Measurements from ENCODE around the gene THAP4. TPM values are rescaled to one million over a fixed set of nuclear protein-coding genes. Genes with fewer than 3 reads are reported as not detected.

The THAP4 gene
- total and polyA plus RNA-seq, 2 of the 13 experiments (the other 11 are each of a cell fraction or from before 2014, with no cell fraction given) = 59.7 to 75.7 TPM

GRCh38 chr2:241558532-241559322 lies 78.2 kb downstream of the THAP4 start, which contains the start of gene BOK (continued):
- TF ChIP-seq ZNF687 (CRISPR knock-in tag; IDR thresholded peaks at IDR 0.05) = peak; percentile 64
- TF ChIP-seq, protein P1, sequence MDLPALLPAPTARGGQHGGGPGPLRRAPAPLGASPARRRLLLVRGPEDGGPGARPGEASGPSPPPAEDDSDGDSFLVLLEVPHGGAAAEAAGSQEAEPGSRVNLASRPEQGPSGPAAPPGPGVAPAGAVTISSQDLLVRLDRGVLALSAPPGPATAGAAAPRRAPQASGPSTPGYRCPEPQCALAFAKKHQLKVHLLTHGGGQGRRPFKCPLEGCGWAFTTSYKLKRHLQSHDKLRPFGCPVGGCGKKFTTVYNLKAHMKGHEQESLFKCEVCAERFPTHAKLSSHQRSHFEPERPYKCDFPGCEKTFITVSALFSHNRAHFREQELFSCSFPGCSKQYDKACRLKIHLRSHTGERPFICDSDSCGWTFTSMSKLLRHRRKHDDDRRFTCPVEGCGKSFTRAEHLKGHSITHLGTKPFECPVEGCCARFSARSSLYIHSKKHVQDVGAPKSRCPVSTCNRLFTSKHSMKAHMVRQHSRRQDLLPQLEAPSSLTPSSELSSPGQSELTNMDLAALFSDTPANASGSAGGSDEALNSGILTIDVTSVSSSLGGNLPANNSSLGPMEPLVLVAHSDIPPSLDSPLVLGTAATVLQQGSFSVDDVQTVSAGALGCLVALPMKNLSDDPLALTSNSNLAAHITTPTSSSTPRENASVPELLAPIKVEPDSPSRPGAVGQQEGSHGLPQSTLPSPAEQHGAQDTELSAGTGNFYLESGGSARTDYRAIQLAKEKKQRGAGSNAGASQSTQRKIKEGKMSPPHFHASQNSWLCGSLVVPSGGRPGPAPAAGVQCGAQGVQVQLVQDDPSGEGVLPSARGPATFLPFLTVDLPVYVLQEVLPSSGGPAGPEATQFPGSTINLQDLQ (CRISPR knock-in tag; IDR thresholded peaks at IDR 0.05) = peak; percentile 38; the same call in 1 of the 2 replicates
- peak; percentile 55; the same call in 1 of the 2 replicates for TF ChIP-seq SRY (CRISPR knock-in tag; IDR thresholded peaks at IDR 0.05)
- TF ChIP-seq ZNF777 (CRISPR knock-in tag; IDR thresholded peaks at IDR 0.05) = peak; percentile 98
- TF ChIP-seq RBFOX2 (IDR thresholded peaks at IDR 0.05; ENCODE audit: low read depth, low read length) = peak; percentile 78
- TF ChIP-seq, protein P2, sequence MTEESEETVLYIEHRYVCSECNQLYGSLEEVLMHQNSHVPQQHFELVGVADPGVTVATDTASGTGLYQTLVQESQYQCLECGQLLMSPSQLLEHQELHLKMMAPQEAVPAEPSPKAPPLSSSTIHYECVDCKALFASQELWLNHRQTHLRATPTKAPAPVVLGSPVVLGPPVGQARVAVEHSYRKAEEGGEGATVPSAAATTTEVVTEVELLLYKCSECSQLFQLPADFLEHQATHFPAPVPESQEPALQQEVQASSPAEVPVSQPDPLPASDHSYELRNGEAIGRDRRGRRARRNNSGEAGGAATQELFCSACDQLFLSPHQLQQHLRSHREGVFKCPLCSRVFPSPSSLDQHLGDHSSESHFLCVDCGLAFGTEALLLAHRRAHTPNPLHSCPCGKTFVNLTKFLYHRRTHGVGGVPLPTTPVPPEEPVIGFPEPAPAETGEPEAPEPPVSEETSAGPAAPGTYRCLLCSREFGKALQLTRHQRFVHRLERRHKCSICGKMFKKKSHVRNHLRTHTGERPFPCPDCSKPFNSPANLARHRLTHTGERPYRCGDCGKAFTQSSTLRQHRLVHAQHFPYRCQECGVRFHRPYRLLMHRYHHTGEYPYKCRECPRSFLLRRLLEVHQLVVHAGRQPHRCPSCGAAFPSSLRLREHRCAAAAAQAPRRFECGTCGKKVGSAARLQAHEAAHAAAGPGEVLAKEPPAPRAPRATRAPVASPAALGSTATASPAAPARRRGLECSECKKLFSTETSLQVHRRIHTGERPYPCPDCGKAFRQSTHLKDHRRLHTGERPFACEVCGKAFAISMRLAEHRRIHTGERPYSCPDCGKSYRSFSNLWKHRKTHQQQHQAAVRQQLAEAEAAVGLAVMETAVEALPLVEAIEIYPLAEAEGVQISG (CRISPR knock-in tag; IDR thresholded peaks at IDR 0.05) = peak; percentile 62
- peak; percentile 63 for TF ChIP-seq POLR2AphosphoS5 (IDR thresholded peaks at IDR 0.05; ENCODE audit: low read depth, low read length)
- TF ChIP-seq ZNF841 (CRISPR knock-in tag; IDR thresholded peaks at IDR 0.05; ENCODE audit: borderline replicate concordance) = peak; percentile 41; the same call in 1 of the 2 replicates
- no peak; the same call in 1 of the 2 replicates for TF ChIP-seq ZNF639 (CRISPR knock-in tag; conservative IDR thresholded peaks at IDR 0.05)
- peak; percentile 32; the same call in 1 of the 2 replicates for TF ChIP-seq KDM5B (CRISPR knock-in tag; IDR thresholded peaks at IDR 0.05; ENCODE audit: borderline replicate concordance)
- TF ChIP-seq SPEN (CRISPR knock-in tag; IDR thresholded peaks at IDR 0.05; ENCODE audit: low read depth) = peak; percentile 78
- no peak for TF ChIP-seq NR3C1 (CRISPR knock-in tag; IDR thresholded peaks at IDR 0.05)
- 0 out of 2 replicates have a peak, but pooled peaks have one; percentile 50 for TF ChIP-seq TARDBP (CRISPR knock-in tag; IDR thresholded peaks at IDR 0.05)
- TF ChIP-seq AKAP8 (CRISPR knock-in tag; IDR thresholded peaks at IDR 0.05) = peak; percentile 49; the same call in 1 of the 2 replicates
- TF ChIP-seq ZNF563 (CRISPR knock-in tag; IDR thresholded peaks at IDR 0.05) = peak; percentile 95; the same call in 1 of the 2 replicates
- no peak for TF ChIP-seq FOXC1 (CRISPR knock-in tag; IDR thresholded peaks at IDR 0.05; ENCODE audit: borderline replicate concordance)
- TF ChIP-seq EEA1 (CRISPR knock-in tag; IDR thresholded peaks at IDR 0.05; ENCODE audit: borderline replicate concordance) = peak; percentile 82; the same call in 1 of the 2 replicates
- TF ChIP-seq ZNF577 (CRISPR knock-in tag; IDR thresholded peaks at IDR 0.05; ENCODE audit: borderline replicate concordance, low read depth) = no peak
